Chondrocyte (in vitro differentiated cells): Measurements from ENCODE around the gene CDH15. TPM values are rescaled to one million over a fixed set of nuclear protein-coding genes. Genes with fewer than 3 reads are reported as not detected.

ENCODE experiments used
- DNase-seq: peaks from one replicate; pipeline ENCODE4 v3.0.0; 2021; ENCODE audit warnings: mixed read lengths, low spot score
- H3K27ac Mint-ChIP-seq: one replicate; pipeline ENCODE4 v1.8.0; 2021; ENCODE audit warnings: mild to moderate bottlenecking, moderate library complexity, mixed read lengths; ENCODE audit not compliant: unreplicated experiment
- H3K27me3 Mint-ChIP-seq: 2 replicates; pipeline ENCODE4 v1.8.0; 2021; ENCODE audit warnings: low read depth, mixed read lengths
- H3K36me3 Mint-ChIP-seq: 2 replicates; pipeline ENCODE4 v1.8.0; 2021; ENCODE audit warnings: low read depth, mixed read lengths
- H3K4me1 Mint-ChIP-seq: 2 replicates; pipeline ENCODE4 v1.8.0; 2021; ENCODE audit warnings: low read depth, mild to moderate bottlenecking, mixed read lengths
- H3K4me3 Mint-ChIP-seq: one replicate; pipeline ENCODE4 v1.8.0; 2021; ENCODE audit warnings: mild to moderate bottlenecking, moderate library complexity, mixed read lengths; ENCODE audit not compliant: unreplicated experiment
- H3K9me3 Mint-ChIP-seq: 2 replicates; pipeline ENCODE4 v1.8.0; 2021; ENCODE audit warnings: low read depth, mixed read lengths
- total RNA-seq: library from RNA; stranded (reverse); gene quantifications from 3 replicates; pipeline ENCODE4 v1.2.1, GENCODE V29; 2021
- TF ChIP-seq, protein P1 (sequence below): fragments of 200-600 bp; sonication (generic); IDR thresholded peaks from 2 replicates; pipeline ENCODE4 v1.5.0; 2021; ENCODE audit warnings: antibody characterized with exemption, mild to moderate bottlenecking, moderate library complexity

Gene CDH15
- total RNA-seq, 1 donor from 2014 or later = 0.20 TPM

DNA sequence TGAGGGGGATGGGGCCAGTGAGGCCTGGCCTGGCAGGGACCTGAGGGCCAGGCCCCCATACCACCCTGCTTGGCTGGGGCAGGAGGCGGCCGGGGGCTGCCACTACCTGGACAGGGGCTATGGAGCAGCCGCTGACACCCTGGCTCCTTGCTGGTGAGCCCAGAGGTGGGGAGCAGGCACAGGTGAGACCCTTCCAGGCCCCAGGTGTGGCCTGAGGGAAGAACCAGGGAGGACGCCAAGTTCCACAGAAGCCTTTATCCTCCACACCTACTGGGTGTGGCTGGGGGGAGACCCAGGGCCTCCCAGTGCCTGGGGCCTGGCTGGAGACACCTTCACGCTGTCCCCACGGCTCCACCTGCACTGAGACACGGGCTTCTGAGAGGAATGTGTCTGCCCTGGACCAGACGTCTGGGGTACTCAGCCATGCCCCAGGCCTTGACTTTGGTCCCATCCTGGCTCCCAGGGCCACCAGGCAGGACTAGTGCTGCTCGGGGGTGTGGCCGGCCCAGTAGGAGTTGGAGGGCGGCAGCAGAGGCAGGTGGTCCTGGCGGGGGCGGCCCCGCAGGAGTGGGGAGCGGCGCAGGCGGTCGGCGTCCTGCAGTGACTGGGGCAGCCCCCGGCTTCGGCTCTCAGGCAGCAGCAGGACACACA lies 24.1 kb downstream of the CDH15 start:
- H3K4me3 Mint-ChIP-seq = no peak overlapping the region
- H3K9me3 Mint-ChIP-seq = no peaks in the 10 kb centered on the region
- H3K27ac Mint-ChIP-seq = no peak overlapping the region
- H3K36me3 Mint-ChIP-seq = no peaks in the 10 kb centered on the region
- peaks cover 12% of the 10 kb centered on the region for H3K27me3 Mint-ChIP-seq
- TF ChIP-seq, protein P1, sequence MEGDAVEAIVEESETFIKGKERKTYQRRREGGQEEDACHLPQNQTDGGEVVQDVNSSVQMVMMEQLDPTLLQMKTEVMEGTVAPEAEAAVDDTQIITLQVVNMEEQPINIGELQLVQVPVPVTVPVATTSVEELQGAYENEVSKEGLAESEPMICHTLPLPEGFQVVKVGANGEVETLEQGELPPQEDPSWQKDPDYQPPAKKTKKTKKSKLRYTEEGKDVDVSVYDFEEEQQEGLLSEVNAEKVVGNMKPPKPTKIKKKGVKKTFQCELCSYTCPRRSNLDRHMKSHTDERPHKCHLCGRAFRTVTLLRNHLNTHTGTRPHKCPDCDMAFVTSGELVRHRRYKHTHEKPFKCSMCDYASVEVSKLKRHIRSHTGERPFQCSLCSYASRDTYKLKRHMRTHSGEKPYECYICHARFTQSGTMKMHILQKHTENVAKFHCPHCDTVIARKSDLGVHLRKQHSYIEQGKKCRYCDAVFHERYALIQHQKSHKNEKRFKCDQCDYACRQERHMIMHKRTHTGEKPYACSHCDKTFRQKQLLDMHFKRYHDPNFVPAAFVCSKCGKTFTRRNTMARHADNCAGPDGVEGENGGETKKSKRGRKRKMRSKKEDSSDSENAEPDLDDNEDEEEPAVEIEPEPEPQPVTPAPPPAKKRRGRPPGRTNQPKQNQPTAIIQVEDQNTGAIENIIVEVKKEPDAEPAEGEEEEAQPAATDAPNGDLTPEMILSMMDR = no peak
- H3K4me1 Mint-ChIP-seq = peaks cover 2% of the 10 kb centered on the region
- peak; percentile 84 for DNase-seq

- Mint-ChIP-seq H3K4me1 (peaks cover 5% of the 10 kb centered on the region), H3K36me3 (no peaks in the 10 kb centered on the region), H3K9me3 (no peaks in the 10 kb centered on the region), H3K4me3 (no peak overlapping the region), H3K27ac (no peak overlapping the region), H3K27me3 (peaks cover 14% of the 10 kb centered on the region)
- DNase-seq = no peak
- TF ChIP-seq, protein P1 = no peak
Observed at GRCh38 chr16:89197033-89197632, 25.6 kb downstream of the CDH15 start.

DNA sequence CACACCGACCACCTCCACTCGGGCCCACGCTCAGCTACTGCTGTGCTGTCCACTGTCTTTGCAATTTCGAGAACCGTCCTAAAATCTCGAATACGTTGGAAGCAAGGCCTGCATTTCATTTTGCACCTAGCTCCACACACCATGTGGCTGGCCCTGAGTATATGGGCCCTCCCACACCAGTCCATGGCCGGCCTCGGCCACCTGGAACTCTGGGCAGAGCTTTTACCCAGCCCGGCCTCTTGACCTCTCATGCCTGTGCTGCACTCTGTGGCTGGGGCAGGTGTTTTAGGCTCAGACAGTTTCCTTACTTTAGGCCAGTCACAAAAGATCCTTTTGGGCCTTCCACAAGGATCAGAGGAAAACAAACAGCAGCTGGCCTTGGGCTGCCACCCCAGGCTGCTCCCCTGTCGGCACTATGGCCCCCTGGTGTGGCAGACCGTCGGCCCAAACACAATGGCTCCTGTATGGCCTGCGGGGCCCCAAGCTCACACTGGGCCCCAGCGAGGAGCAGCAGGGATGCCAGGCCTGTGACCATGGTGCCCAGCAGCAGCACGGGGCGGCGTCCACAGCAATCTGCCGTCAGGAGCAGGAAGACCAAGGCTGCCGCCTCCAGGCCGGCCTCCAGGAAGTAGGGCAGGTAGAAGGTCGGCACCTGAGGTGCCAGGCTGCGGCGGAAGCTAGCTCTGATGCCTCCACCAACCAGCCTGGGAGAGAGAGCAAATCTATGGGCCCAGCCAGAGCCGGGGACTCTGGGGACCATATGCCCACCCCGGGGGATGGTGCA lies 26.3 kb downstream of the CDH15 start:
- Mint-ChIP-seq H3K27me3 (peaks cover 18% of the 10 kb centered on the region), H3K9me3 (peaks cover 2% of the 10 kb centered on the region), H3K27ac (no peak overlapping the region), H3K4me1 (peaks cover 7% of the 10 kb centered on the region), H3K4me3 (no peak overlapping the region), H3K36me3 (no peaks in the 10 kb centered on the region)
- TF ChIP-seq, protein P1 = no peak
- peak; percentile 88 for DNase-seq

DNA sequence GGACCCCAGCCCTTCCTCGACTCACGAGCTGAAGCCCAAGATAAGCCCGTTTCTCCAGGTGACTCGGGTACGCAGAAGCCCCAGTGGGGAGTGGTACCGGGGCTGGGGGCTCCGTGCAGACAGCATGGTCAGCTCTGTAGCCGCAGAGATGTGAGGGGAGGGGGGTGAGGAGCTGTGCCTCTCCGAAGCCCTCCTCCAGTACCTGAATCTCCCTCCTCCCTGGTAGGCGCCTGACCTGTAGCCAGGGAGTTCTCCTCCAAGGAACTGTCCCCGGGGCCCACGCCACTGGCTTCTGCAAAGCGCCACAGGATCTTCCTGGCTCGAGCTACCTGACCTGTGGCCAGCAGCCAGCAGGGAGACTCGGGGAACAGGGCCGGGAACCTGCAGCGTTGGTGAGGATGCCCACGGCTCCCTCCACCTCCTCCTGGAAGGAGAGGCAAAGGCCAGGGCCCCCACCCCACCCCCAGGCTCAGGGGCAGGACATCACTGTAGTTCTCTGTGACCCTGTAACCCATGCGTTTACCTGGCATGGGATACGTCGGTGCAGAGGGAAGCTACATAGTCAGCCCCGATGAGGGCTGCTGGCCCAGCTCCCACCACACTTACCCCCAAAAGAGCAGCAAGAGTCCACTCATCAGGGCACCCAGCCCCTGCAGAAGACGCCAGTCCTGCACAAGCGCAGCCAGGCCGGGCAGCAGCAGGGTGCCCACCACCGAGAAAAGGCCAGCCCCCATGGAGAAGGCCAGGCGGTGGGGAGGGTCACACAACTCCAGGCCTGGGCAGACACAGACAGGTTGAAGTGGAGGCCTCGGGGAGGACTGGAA lies 27.1 kb downstream of the CDH15 start:
- TF ChIP-seq, protein P1 = no peak
- H3K4me3 Mint-ChIP-seq = no peak overlapping the region

More for the DNA sequence above, 27.1 kb downstream of the CDH15 start:
- Mint-ChIP-seq H3K27ac (no peak overlapping the region), H3K27me3 (peaks cover 26% of the 10 kb centered on the region), H3K36me3 (peaks cover 3% of the 10 kb centered on the region), H3K9me3 (peaks cover 9% of the 10 kb centered on the region), H3K4me1 (peaks cover 7% of the 10 kb centered on the region)
- DNase-seq = no peak
